Stimulated activated CD4-positive, alpha-beta T cell treated with anti-CD3 and anti-CD28 coated beads, Interleukin-2, amount 100 ng/mL, for 4 hours (primary cell): ENCODE measurements around the gene CA10.

Experiments used
- DNase-seq: peaks from one replicate; pipeline ENCODE4 v3.0.0-alpha.2; 2020; ENCODE audit warnings: low read depth

Gene CA10

DNA sequence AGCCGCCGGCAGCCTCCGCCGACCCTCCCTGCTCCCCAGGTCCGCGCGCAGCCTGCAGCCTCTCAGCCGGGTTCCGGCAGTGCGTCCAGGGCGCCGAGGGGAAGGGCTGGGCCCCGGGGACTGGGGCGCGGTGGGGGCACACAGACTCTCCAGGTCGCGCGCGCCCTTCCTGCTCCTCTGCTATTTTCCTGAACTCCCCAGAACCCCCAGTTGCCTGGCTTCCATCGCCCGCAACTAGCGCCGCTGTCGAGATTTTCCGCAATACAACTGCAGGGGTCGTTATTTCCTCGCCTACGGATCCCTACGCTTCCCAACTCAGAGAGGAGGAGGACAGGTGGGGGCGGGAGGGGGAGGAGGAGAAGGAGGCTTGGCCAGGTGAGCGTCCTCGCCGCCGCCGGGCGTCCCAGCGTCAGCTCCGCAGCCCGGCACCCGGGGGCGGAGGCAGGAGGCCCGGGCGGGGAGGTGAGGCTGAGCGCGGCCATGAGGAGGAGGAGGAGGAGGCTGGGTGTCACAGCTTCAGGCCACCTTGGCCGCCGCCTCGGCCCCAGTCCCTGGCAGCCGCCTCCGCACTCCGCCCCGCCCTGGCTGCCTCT is at the start of gene CA10:
TSS of gene CA10 (minus strand) at position 265 of the 593 bp plus-strand sequence.
- no peak for DNase-seq

DNA sequence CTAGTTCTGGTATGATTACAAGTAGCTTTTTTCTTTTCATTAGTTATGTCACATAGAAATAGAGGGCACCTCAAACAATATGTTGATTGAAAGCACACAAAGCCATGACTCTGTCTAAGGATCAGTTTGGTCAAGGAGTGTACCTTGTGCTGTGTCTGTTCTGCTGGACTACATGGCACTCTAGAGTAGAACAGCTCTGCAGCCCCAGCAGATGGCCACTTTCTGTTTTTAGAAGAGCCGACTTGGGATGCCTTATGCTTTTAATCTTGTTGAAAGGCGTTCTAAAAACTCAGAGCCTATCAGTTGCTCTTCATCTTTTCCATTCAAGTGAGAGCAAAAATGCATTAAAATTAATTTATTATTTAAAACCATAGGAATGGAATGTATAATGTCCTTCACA is 49.3 kb upstream of the CA10 start:
- no peak for DNase-seq

DNA sequence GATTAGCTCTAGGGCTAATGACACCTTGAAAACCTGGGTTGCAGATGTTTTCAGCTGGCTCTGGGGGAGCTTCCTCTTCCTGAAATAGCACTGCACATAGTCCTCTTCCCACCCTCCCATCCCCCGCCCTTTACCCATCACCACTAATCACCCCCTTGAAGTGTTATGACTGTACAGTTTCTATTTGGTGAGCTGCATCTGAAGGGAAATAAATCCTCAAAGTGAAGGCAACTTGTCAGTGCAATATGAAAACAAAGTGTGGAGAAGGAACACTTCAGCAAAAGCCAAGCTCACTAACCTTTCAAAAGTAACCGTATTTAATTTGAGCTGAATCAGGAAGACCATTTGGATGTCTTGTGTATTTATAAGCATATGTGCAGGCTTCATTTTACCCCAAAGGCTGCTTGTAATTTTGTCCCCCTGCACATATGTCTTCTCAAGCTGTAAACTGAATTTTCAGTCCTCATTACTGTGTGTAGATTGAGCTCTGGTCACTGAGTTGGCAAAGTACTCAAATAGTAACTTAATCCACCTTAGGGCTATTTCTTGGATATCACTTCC is 44.1 kb upstream of the CA10 start:
- no peak for DNase-seq

- DNase-seq = no peak
Observed at GRCh38 chr17:52201767-52202519, 43.4 kb upstream of the CA10 start.

DNA sequence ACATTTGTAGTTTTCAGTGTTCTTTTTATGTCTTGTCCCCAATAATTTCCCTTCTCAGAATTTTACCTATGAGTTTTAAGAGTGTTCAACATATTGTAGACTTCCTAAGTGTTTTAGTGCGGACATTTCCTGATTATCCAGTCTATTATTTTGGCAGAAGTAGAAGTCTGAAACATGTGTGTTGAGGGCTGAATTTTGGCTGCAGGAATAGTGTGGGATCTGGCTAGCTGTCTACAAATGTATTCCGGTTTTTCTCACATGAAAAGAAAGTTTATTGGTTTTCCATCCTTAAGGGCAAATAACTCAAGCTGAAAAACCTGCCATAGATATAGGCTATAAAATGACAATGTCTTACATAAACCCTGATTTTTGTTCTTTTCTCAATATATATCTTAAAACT is 33.0 kb upstream of the CA10 start:
- no peak for DNase-seq

- DNase-seq = no peak
Observed at GRCh38 chr17:52181782-52182181, 23.3 kb upstream of the CA10 start.

GRCh38 chr17:52178012-52178411 is 19.5 kb upstream of the CA10 start:
- DNase-seq = no peak

- DNase-seq = no peak
Observed at GRCh38 chr17:52170963-52171572, 12.6 kb upstream of the CA10 start.

DNA sequence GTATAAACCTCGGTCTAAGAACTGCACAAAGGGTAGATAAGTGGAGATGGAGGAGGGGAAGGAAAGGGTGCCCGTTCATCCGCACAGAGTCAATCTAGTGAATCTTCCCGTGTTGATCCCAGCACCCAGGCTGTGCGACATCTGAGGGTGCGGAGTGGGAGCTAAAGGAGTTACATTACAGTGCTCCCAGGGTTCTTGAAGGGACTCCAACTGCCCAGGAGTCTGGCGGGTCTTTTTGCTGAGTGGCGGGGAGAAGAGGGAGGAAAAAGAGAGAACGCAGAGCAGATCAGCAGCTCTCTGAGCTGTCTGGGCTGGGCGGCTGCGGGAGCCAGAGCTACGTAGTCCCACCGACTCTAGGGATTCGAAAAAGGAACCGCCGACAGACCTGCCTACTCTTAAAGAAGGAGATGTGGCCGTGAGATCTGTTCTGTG is 1.6 kb upstream of the CA10 start:
- no peak for DNase-seq

DNA sequence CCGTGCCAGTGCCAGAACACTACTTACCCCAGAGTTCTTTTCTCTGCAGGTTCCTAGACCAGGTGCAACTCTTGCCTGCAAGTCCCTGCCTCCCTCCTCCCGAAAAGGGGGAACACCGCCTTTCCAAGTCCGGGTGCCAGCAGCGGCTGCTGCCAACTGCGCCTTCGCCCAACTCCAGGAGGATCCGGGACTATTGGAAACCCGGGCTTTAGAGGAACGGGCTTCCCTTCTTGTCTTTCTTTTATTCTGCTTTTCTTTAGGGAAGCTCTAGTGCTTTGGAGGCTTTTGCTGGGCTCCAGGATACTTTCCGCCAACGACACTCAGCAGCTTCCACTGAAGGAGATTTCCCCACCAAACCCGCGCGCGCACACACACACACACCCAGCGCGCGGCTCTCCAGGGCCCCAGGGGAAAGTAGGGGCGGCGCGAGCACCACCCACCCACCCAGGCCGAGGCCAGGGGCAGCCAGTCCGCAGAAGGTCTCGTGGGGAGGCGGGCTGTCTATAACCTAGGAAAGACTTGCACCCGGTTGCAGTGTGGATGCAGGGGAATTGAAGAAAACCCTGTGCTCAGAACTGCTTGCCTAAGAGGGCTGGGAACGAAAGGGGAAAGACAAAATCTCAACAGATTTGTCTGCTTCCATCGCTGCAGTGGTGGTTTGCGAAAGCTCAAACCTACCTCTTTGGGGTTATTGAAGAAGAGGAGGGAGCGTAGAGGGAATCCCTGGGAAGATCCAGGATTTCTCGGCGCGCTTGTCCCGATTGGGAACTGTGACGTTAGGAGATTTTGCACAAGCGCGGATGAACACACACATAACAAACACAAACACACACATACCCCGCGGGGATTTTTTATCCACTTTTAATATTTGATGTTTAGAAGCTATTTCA is 977 bp upstream of the CA10 start:
- DNase-seq = no peak

DNA sequence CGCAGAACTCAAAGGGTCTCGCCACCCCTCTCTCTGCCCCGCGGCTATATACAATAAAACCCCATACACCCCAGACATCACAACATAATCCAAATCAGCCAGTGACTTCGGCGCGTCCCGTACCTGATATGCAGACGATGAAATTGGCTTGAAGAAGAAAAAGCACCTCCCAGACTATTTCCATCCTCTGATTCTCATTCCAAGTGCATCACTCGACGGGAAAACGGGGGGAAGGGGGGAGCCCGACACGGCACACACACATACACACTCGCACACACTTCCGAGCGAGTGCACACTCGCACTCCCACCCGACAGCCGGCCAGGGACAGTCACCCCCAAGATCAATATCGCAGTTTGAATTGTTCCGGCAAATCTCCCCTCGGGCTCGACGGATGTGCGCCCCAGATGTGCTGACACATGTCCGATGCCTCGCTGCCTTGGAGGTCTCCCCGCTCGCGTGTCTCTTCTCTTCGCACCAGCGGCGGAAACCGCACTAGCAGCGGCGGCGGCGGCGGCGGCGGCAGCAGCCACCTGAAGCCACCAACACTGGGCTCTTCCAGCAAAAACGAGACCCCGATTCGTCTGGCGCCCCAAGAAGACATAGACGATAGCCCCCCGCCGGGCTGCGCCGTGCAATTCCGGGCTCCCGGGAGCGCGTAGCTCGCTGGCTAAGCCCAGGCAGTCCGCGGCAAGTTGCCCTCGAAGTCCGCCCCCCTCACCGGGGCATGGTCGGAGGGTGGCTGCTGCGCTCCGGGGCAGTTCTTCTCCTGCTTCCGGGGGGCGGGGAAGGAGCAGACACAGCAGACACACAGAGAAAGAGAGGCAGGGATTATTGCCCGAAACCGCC is 688 bp downstream of the CA10 start:
- DNase-seq = no peak

DNA sequence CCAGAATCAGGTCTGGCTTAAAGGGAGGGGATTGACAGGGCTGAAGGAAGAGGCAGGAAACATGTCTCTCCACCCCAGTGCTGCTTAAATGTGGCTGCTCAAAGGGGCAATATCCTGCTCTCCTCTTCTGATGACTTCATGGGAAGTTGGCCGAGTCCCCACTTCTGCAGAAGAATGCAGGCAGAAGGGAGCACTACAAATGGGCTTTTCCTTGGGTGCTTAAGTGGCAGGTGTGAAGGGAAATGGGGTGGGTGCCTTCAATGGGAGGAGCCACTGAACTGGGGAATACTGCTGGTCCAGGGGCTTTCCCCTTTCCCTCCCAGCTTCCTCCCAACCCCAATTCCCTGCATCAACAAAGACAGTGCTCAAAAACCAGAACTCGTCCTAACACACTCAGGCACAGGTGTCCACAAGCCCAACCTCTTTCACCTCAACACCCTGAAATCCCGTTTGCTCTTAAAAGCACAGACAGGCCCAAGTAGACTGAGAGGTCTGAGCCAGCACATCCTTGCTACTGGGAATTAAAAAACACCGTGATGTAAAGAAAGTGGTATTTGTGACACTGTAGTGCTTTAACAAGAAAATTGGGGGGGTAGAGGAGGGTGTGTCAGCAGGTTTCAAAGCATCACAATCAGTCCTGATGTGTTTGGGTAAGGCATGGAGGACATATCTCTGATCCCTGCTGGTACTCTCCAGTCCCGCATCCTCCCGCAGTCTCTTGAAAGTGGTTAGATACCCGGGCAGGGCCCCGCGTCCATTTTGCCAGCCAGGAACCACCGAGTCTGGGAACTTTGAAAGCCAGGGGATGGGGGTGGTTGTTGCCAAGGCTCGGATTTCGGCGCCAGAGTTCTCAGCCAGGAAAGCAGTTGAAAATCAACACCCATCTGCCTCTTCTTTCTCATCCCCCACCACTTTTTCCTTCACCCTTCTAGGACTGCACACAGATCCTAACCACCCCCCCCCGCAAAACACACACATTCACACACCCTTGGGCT is 1.6 kb downstream of the CA10 start:
- DNase-seq = no peak

DNA sequence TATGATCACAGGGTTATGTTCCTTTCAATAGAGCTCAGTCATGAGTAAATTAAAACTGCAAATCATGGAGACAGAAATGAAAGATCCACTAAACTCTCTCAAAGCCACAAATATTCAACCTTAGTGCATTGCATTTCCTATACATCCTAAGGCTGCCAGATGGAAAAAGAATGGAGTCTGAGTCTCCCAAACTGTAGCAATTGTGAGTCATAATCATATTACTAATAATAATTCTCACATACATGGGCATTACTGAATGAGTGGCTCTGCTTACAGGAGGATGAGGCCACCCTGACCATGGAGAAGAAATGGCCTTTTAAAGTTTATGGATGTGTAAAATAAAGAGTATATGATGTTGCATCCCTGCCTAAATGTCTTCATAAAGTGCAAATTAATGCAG is 3.2 kb downstream of the CA10 start:
- DNase-seq = no peak

- DNase-seq = no peak
Observed at GRCh38 chr17:52154466-52154865, 4.0 kb downstream of the CA10 start.

GRCh38 chr17:52150935-52151334 is 7.6 kb downstream of the CA10 start:
- no peak for DNase-seq

GRCh38 chr17:52149626-52150025 is 8.9 kb downstream of the CA10 start:
- no peak for DNase-seq

DNA sequence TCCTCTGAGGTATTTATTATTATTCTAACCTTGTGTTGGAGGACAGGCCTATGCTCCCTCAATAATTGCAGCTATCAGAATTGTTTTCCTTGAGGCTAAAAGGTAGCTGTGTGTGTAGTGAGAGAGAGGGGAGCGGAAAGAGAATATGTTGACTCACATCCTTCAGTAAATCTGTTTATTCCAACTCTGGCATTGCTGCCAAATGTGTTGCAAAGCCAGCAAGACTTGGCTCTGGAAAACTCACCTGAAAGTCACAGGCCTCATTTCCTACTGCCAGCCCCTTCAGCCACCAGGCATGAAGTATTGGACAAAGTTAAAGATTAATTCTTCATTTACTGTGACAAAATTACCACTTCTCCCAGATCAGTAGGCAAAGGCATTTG is 9.6 kb downstream of the CA10 start:
- no peak for DNase-seq

GRCh38 chr17:52148288-52148968 is 10.1 kb downstream of the CA10 start:
- DNase-seq = no peak

DNA sequence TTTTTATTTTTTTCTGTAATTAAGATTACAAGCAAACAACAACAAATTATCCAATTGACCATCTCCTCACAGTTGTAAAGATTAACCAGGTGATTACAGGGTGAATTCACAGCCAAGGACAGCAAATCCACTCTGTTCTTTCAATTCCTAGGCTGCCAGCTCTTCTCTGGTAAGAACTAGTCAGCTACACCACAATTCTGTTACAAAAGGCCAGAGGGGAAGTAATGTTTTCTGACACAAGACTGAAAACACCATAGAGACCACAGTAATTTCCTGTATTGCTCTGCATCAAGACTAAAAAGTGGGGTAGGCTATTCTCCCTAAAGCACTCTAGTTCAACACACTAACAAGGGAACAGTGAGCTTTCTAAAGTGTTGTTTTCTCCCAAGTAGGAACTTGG is 10.6 kb downstream of the CA10 start:
- DNase-seq = no peak
